HEK293 (cell line): ENCODE data around the gene GDPD3.

Experiments
- KLF10 ChIP-seq: fragments of 450-650 bp; IDR thresholded peaks from 2 replicates; pipeline ENCODE4 v1.5.1; 2018; ENCODE audit warnings: missing biosample characterization, mild to moderate bottlenecking, missing genetic modification characterization
- OSR2 ChIP-seq: fragments of 450-650 bp; formaldehyde crosslinking; IDR thresholded peaks from 2 replicates; pipeline ENCODE4 v1.5.1; 2016; ENCODE audit warnings: missing biosample characterization, missing genetic modification characterization
- OVOL3 ChIP-seq: fragments of 450-650 bp; formaldehyde crosslinking; IDR thresholded peaks from 2 replicates; pipeline ENCODE4 v1.5.1; 2016; ENCODE audit warnings: missing biosample characterization, missing genetic modification characterization
- TRIM28 ChIP-seq: IDR thresholded peaks from 2 replicates; pipeline ENCODE4 v1.6.1; 2011; ENCODE audit warnings: low read length, control low read depth, borderline replicate concordance
- ZBTB1 ChIP-seq: fragments of 450-650 bp; formaldehyde crosslinking; IDR thresholded peaks from 2 replicates; pipeline ENCODE4 v1.5.1; 2016; ENCODE audit warnings: missing biosample characterization, missing genetic modification characterization
- ZBTB20 ChIP-seq: fragments of 450-650 bp; formaldehyde crosslinking; IDR thresholded peaks from 2 replicates; pipeline ENCODE4 v1.5.1; 2016; ENCODE audit warnings: missing biosample characterization, missing genetic modification characterization
- ZBTB7A ChIP-seq: fragments of 450-650 bp; formaldehyde crosslinking; IDR thresholded peaks from 2 replicates; pipeline ENCODE4 v1.5.1; 2016; ENCODE audit warnings: low read depth, missing biosample characterization, missing genetic modification characterization
- ZFP3 ChIP-seq: fragments of 450-650 bp; formaldehyde crosslinking; IDR thresholded peaks from 2 replicates; pipeline ENCODE4 v1.5.1; 2016; ENCODE audit warnings: low read depth, missing biosample characterization, missing genetic modification characterization
- ZNF174 ChIP-seq: fragments of 450-650 bp; formaldehyde crosslinking; IDR thresholded peaks from 2 replicates; pipeline ENCODE4 v1.5.0; 2017; ENCODE audit warnings: missing biosample characterization, mild to moderate bottlenecking, missing genetic modification characterization
- ZNF202 ChIP-seq: fragments of 450-650 bp; formaldehyde crosslinking; IDR thresholded peaks from 2 replicates; pipeline ENCODE4 v1.5.1; 2016; ENCODE audit warnings: missing biosample characterization, missing genetic modification characterization, borderline replicate concordance
- ZNF362 ChIP-seq: fragments of 450-650 bp; formaldehyde crosslinking; IDR thresholded peaks from 2 replicates; pipeline ENCODE4 v1.5.1; 2016; ENCODE audit warnings: missing biosample characterization, missing genetic modification characterization
- ZNF394 ChIP-seq: fragments of 450-650 bp; formaldehyde crosslinking; IDR thresholded peaks from 2 replicates; pipeline ENCODE4 v1.5.1; 2016; ENCODE audit warnings: missing biosample characterization, missing genetic modification characterization, mild to moderate bottlenecking, moderate library complexity, borderline replicate concordance
- ZNF423 ChIP-seq: fragments of 450-650 bp; formaldehyde crosslinking; IDR thresholded peaks from 2 replicates; pipeline ENCODE4 v1.5.1; 2016; ENCODE audit warnings: missing biosample characterization, missing genetic modification characterization
- ZNF426 ChIP-seq: fragments of 450-650 bp; formaldehyde crosslinking; IDR thresholded peaks from 2 replicates; pipeline ENCODE4 v1.5.1; 2017; ENCODE audit warnings: missing biosample characterization, missing genetic modification characterization, mild to moderate bottlenecking, inconsistent platforms, moderate library complexity
- ZNF558 ChIP-seq: fragments of 450-650 bp; formaldehyde crosslinking; IDR thresholded peaks from 2 replicates; pipeline ENCODE4 v1.5.1; 2016; ENCODE audit warnings: missing biosample characterization, missing genetic modification characterization
- ZNF560 ChIP-seq: fragments of 450-650 bp; formaldehyde crosslinking; IDR thresholded peaks from 2 replicates; pipeline ENCODE4 v1.5.1; 2017; ENCODE audit warnings: missing biosample characterization, missing genetic modification characterization, borderline replicate concordance
- ZNF561 ChIP-seq: fragments of 450-650 bp; IDR thresholded peaks from 2 replicates; pipeline ENCODE4 v1.5.1; 2018; ENCODE audit warnings: missing biosample characterization, missing genetic modification characterization, borderline replicate concordance
- ZNF623 ChIP-seq: fragments of 450-650 bp; formaldehyde crosslinking; IDR thresholded peaks from 2 replicates; pipeline ENCODE4 v1.5.1; 2016; ENCODE audit warnings: missing biosample characterization, missing genetic modification characterization
- ZNF776 ChIP-seq: fragments of 450-650 bp; formaldehyde crosslinking; IDR thresholded peaks from 2 replicates; pipeline ENCODE4 v1.5.0; 2017; ENCODE audit warnings: missing biosample characterization, missing genetic modification characterization, borderline replicate concordance
- ZXDB ChIP-seq: fragments of 450-650 bp; formaldehyde crosslinking; IDR thresholded peaks from 2 replicates; pipeline ENCODE4 v1.5.1; 2016; ENCODE audit warnings: missing biosample characterization, missing genetic modification characterization
- TF ChIP-seq, protein P1 (sequence below): fragments of 450-650 bp; formaldehyde crosslinking; optimal IDR thresholded peaks from 2 replicates; pipeline ENCODE3; 2016; ENCODE audit warnings: missing biosample characterization, mild to moderate bottlenecking, missing genetic modification characterization
- TF ChIP-seq, protein P2 (sequence below): fragments of 450-650 bp; formaldehyde crosslinking; IDR thresholded peaks from 2 replicates; pipeline ENCODE4 v1.5.1; 2016; ENCODE audit warnings: missing biosample characterization, missing genetic modification characterization
- TF ChIP-seq, protein P3 (sequence below): fragments of 450-650 bp; formaldehyde crosslinking; IDR thresholded peaks from 2 replicates; pipeline ENCODE4 v1.5.1; 2016; ENCODE audit warnings: missing biosample characterization, missing genetic modification characterization
- TF ChIP-seq, protein P4 (sequence below): fragments of 450-650 bp; formaldehyde crosslinking; IDR thresholded peaks from 2 replicates; pipeline ENCODE4 v1.5.1; 2016; ENCODE audit warnings: missing biosample characterization, missing genetic modification characterization

The GDPD3 gene

GRCh38 chr16:30087181-30087898 lies 26.0 kb downstream of the GDPD3 start (continued):
- TF ChIP-seq, protein P1, sequence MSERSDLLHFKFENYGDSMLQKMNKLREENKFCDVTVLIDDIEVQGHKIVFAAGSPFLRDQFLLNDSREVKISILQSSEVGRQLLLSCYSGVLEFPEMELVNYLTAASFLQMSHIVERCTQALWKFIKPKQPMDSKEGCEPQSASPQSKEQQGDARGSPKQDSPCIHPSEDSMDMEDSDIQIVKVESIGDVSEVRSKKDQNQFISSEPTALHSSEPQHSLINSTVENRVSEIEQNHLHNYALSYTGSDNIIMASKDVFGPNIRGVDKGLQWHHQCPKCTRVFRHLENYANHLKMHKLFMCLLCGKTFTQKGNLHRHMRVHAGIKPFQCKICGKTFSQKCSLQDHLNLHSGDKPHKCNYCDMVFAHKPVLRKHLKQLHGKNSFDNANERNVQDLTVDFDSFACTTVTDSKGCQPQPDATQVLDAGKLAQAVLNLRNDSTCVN (tag by site-specific recombination): peak; percentile 24
- TF ChIP-seq ZNF426: no peak
- no peak for TF ChIP-seq OVOL3
- TF ChIP-seq ZNF423 (tag by site-specific recombination): no peak
- TF ChIP-seq ZNF623 (tag by site-specific recombination): peak; percentile 100
- TF ChIP-seq ZNF561 (tag by site-specific recombination): no peak
- no peak for TF ChIP-seq ZBTB20 (tag by site-specific recombination)
- TF ChIP-seq ZNF560 (tag by site-specific recombination): no peak
- no peak for TF ChIP-seq KLF10
- no peak for TF ChIP-seq OSR2
- TF ChIP-seq ZFP3 (tag by site-specific recombination): no peak
- no peak for TF ChIP-seq ZNF174 (tag by site-specific recombination)
- TF ChIP-seq, protein P2, sequence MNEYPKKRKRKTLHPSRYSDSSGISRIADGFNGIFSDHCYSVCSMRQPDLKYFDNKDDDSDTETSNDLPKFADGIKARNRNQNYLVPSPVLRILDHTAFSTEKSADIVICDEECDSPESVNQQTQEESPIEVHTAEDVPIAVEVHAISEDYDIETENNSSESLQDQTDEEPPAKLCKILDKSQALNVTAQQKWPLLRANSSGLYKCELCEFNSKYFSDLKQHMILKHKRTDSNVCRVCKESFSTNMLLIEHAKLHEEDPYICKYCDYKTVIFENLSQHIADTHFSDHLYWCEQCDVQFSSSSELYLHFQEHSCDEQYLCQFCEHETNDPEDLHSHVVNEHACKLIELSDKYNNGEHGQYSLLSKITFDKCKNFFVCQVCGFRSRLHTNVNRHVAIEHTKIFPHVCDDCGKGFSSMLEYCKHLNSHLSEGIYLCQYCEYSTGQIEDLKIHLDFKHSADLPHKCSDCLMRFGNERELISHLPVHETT: peak; percentile 58; the same call in 1 of the 2 replicates
- TF ChIP-seq ZNF394 (tag by site-specific recombination): no peak
- TF ChIP-seq, protein P3, sequence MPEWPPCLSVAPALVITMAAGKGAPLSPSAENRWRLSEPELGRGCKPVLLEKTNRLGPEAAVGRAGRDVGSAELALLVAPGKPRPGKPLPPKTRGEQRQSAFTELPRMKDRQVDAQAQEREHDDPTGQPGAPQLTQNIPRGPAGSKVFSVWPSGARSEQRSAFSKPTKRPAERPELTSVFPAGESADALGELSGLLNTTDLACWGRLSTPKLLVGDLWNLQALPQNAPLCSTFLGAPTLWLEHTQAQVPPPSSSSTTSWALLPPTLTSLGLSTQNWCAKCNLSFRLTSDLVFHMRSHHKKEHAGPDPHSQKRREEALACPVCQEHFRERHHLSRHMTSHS (tag by site-specific recombination): no peak
- TF ChIP-seq ZBTB7A: 0 out of 2 replicates have a peak, but pooled peaks have one; percentile 63
- TF ChIP-seq ZBTB1: no peak
- TF ChIP-seq ZXDB (tag by site-specific recombination): 0 out of 2 replicates have a peak, but pooled peaks have one; percentile 10
- peak; percentile 47; the same call in 1 of the 2 replicates for TF ChIP-seq TRIM28
- no peak for TF ChIP-seq ZNF558 (tag by site-specific recombination)
- TF ChIP-seq ZNF362 (tag by site-specific recombination): peak; percentile 94
- TF ChIP-seq ZNF202 (tag by site-specific recombination): no peak
- TF ChIP-seq, protein P4, sequence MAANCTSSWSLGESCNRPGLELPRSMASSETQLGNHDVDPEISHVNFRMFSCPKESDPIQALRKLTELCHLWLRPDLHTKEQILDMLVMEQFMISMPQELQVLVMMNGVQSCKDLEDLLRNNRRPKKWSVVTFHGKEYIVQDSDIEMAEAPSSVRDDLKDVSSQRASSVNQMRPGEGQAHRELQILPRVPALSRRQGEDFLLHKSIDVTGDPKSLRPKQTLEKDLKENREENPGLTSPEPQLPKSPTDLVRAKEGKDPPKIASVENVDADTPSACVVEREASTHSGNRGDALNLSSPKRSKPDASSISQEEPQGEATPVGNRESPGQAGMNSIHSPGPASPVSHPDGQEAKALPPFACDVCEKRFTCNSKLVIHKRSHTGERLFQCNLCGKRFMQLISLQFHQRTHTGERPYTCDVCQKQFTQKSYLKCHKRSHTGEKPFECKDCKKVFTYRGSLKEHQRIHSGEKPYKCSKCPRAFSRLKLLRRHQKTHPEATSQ (tag by site-specific recombination): peak; percentile 77; the same call in 1 of the 2 replicates
- TF ChIP-seq ZNF776: no peak
